GM23248 (cell line): ENCODE results near the gene SH3GL3. TPM values are rescaled to one million over a fixed set of nuclear protein-coding genes. Genes with fewer than 3 reads are reported as not detected.

Experiments
- DNase-seq: peaks from one replicate; pipeline ENCODE4 v3.0.0-alpha.2; 2015
- H2AFZ ChIP-seq: fragments of 200-600 bp; sonication (generic); 2 replicates; pipeline ENCODE4 v1.6.1; 2016; ENCODE audit warnings: antibody characterized with exemption
- H3F3A ChIP-seq: fragments of 200-600 bp; sonication (generic); 2 replicates; pipeline ENCODE4 v1.6.1; 2016; ENCODE audit warnings: mild to moderate bottlenecking, antibody characterized with exemption, mixed run types; ENCODE audit not compliant: insufficient read depth
- H3K27ac ChIP-seq: fragments of 200-600 bp; sonication (generic); 2 replicates; pipeline ENCODE4 v1.5.1; 2016; ENCODE audit warnings: mild to moderate bottlenecking
- H3K27me3 ChIP-seq: fragments of 200-600 bp; sonication (generic); replicated peaks from 2 replicates; pipeline ENCODE4 v1.6.1; 2016; ENCODE audit warnings: mild to moderate bottlenecking; ENCODE audit not compliant: insufficient read depth
- H3K36me3 ChIP-seq: fragments of 200-600 bp; sonication (generic); 2 replicates; pipeline ENCODE4 v1.6.1; 2016; ENCODE audit warnings: low read depth, mild to moderate bottlenecking
- H3K4me1 ChIP-seq: fragments of 200-600 bp; sonication (generic); 2 replicates; pipeline ENCODE4 v1.6.1; 2016; ENCODE audit warnings: mild to moderate bottlenecking; ENCODE audit not compliant: insufficient read depth
- H3K4me2 ChIP-seq: fragments of 200-600 bp; sonication (generic); one replicate; pipeline ENCODE4 v1.6.1; 2016; ENCODE audit warnings: mild to moderate bottlenecking; ENCODE audit not compliant: unreplicated experiment
- H3K4me3 ChIP-seq: fragments of 200-600 bp; sonication (generic); 2 replicates; pipeline ENCODE4 v1.5.1; 2016; ENCODE audit warnings: mild to moderate bottlenecking
- H3K79me2 ChIP-seq: fragments of 200-600 bp; sonication (generic); 2 replicates; pipeline ENCODE4 v1.6.1; 2016; ENCODE audit warnings: mild to moderate bottlenecking; ENCODE audit not compliant: insufficient read depth
- H3K9ac ChIP-seq: fragments of 200-600 bp; sonication (generic); 2 replicates; pipeline ENCODE4 v1.6.1; 2016; ENCODE audit warnings: mild to moderate bottlenecking
- H3K9me2 ChIP-seq: fragments of 200-600 bp; sonication (generic); 2 replicates; pipeline ENCODE4 v1.6.1; 2016; ENCODE audit warnings: mixed run types, mild to moderate bottlenecking, moderate library complexity; ENCODE audit not compliant: insufficient read depth
- H3K9me3 ChIP-seq: fragments of 200-600 bp; sonication (generic); one replicate; pipeline ENCODE4 v1.6.1; 2017; ENCODE audit warnings: low read depth
- H4K20me1 ChIP-seq: fragments of 200-600 bp; sonication (generic); 2 replicates; pipeline ENCODE4 v1.6.0; 2016; ENCODE audit not compliant: insufficient read depth
- EZH2 ChIP-seq: fragments of 200-600 bp; sonication (generic); IDR thresholded peaks from 2 replicates; pipeline ENCODE4 v1.6.1; 2018; ENCODE audit warnings: antibody characterized with exemption, mild to moderate bottlenecking; ENCODE audit not compliant: insufficient read depth, poor library complexity, severe bottlenecking
- EZH2phosphoT487 ChIP-seq: fragments of 200-600 bp; sonication (generic); IDR thresholded peaks from 2 replicates; pipeline ENCODE4 v1.6.1; 2018; ENCODE audit warnings: antibody characterized with exemption, moderate library complexity, mild to moderate bottlenecking, low read depth; ENCODE audit not compliant: insufficient read depth
- whole genome bisulfite sequencing, 2 experiments: methylation state at CpG; one replicate each; pipeline ENCODE4 v1.1.6; 2015 to 2017; ENCODE audit warnings: low lambda C conversion rate in 2 of 2, low coverage in 1 of 2; ENCODE audit errors: missing lambda C conversion rate in 2 of 2; 5-methylcytosine and 5-hydroxymethylcytosine counted together
- in situ Hi-C: fragments of 300-500 bp; cut with MboI; formaldehyde crosslinking; loops from 2 replicates; pipeline ENCODE4 v1.15.0; 2020
- polyA plus RNA-seq: library from polyadenylated mRNA; unstranded; fragments of >200 nt; fragmentation: Nextera tagmentation; extraction: Ambion mirVana; gene quantifications from 2 replicates; pipeline ENCODE4 v1.2.1, GENCODE V29; 2016
- total RNA-seq: library from RNA; depleted of rRNA; stranded (reverse); fragments of >200 nt; shearing (Covaris generic); gene quantifications from 2 replicates; pipeline ENCODE4 v1.2.3, GENCODE V29; 2014

Gene SH3GL3
- total and polyA plus RNA-seq, 2 experiments from 2014 or later = 0.28 TPM; not detected in 1

DNA sequence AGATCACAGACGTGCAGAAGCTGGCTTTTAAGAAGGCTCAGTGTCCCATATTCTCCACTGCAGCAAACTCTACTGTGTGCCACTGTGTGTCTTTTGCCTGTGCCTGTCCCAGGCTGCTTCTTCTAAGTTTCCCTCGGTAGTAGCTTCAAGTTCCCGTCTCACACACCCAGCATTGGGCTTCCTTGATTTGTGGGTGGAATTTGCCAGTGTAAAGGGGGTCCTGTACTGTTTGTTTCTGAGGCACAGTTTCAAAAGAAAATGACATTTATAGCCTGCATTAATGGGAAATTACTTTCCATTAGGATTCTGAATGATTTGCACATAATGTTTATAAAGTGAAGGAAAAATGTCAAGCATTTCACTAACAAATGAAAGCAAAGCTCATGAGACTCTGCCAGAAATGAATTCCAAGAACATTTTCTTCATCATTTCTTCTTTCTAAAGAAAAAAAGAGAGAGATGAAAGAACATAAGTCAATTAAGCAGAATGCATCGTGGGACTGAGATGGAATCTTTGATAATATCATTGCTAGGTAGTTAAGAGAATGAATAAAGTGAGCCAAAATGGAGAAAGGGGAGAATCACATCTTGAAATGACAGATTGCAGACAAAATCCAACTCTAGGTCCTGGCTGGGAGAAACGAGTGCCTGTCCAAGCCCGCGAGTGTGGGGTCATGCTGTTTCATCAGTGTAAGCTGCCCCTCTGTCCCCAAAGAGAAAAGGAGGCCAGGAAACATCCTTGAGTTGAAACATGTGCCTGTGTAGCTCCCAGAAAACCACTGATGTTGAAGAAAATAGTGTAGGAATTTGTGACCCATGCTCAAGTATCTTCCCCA is 158.2 kb downstream of the SH3GL3 start:
- in situ Hi-C loops = no loop called here
- Histone ChIP-seq H3K9me3 (no peaks in the 10 kb centered on the region), H3F3A (no peaks in the 10 kb centered on the region), H3K27me3 (0 out of 2 replicates have a peak, but pooled peaks cover 6% of the 10 kb centered on the region), H3K4me2 (no peak overlapping the region), H2AFZ (no peak overlapping the region), H3K36me3 (no peaks in the 10 kb centered on the region), H3K4me3 (no peak overlapping the region), H3K79me2 (no peaks in the 10 kb centered on the region), H3K9me2 (no peaks in the 10 kb centered on the region), H3K4me1 (no peaks in the 10 kb centered on the region), H4K20me1 (no peaks in the 10 kb centered on the region), H3K27ac (no peak overlapping the region), H3K9ac (no peak overlapping the region)
- 1 to 4% methylated on average over 7 of the region's 7 CpGs for WGBS, 2 experiments
- TF ChIP-seq EZH2phosphoT487 (no peak), EZH2 (no peak)
- no peak for DNase-seq

DNA sequence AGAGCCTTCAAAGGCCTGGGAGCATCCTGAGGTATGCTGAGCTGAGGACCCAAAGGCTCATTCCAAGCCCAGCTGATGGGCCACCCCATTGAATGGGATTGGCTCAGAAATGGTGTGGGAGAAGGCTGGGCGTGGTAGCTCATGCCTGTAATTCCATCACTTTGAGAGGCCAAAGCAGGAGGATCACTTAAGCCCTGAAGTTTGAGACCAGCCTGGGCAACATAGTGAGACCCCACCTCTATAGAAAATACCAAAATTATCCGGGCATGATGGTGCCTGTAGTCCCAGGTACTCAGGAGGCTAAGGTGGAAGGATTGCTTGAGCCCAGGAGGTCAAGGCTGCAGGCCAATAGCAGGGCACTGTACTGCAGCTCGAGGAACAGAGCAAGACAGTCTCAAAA is 163.0 kb downstream of the SH3GL3 start:
- no peaks in the 10 kb centered on the region for H3K79me2 ChIP-seq
- H3K9me2 ChIP-seq = no peaks in the 10 kb centered on the region
- no peak overlapping the region for H3K27ac ChIP-seq
- H4K20me1 ChIP-seq = no peaks in the 10 kb centered on the region
- H3K36me3 ChIP-seq = no peaks in the 10 kb centered on the region
- no peak overlapping the region for H2AFZ ChIP-seq
- no peaks in the 10 kb centered on the region for H3F3A ChIP-seq
- H3K9ac ChIP-seq = no peak overlapping the region
- TF ChIP-seq EZH2phosphoT487 (no peak), EZH2 (no peak)
- H3K9me3 ChIP-seq = no peaks in the 10 kb centered on the region
- no peak overlapping the region for H3K4me3 ChIP-seq
- H3K27me3 ChIP-seq = 0 out of 2 replicates have a peak, but pooled peaks cover 6% of the 10 kb centered on the region
- WGBS, 2 experiments = 19 to 20% methylated on average over 3 of the region's 3 CpGs
- H3K4me2 ChIP-seq = no peak overlapping the region
- H3K4me1 ChIP-seq = no peaks in the 10 kb centered on the region
- in situ Hi-C loops = no loop called here
- DNase-seq = no peak

DNA sequence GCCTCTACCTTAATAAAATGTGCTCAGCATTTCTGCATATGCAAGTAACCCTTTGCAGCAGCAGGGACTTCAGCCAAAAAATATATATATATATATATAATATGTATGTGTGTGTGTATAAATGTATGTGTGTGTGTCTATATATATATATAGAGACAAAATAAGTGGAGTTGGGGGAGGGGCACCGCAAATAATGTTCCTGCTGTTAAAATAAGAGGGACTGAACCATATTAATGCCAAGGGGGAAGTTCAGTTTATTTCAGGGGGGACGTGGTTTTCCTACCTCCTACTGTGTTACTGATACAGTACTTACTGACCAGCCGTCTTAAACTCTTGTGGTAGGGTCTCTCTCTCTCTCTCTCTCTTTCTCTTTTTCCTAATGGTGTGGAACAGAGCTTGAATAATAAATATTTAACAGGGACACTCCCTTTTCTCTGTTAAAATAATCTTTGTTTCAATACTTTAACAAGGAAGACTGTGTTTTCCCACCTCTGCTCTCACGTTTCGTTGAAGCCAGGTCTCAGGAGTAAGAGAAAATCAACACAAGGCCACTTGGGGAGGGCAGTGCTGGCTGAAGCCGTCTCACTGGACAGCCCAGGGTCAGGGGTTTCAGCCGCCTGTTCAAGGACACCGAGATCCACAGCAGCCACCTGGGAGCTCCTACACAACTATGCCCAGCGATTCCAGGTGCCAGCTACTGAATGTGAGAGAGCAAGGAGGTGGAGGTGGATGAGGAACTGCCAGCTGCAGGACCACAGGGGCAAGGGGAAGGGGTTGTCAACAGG is 164.0 kb downstream of the SH3GL3 start:
- H3K36me3 ChIP-seq = no peaks in the 10 kb centered on the region
- H3K9me2 ChIP-seq = no peaks in the 10 kb centered on the region
- H3K4me3 ChIP-seq = no peak overlapping the region
- no peak overlapping the region for H3K9ac ChIP-seq
- H2AFZ ChIP-seq = no peak overlapping the region
- in situ Hi-C loops = no loop called here
- no peak for TF ChIP-seq EZH2
- TF ChIP-seq EZH2phosphoT487 = no peak
- 0 out of 2 replicates have a peak, but pooled peaks cover 6% of the 10 kb centered on the region for H3K27me3 ChIP-seq
- H3F3A ChIP-seq = no peaks in the 10 kb centered on the region
- H3K27ac ChIP-seq = no peak overlapping the region
- no peaks in the 10 kb centered on the region for H3K4me1 ChIP-seq
- no peaks in the 10 kb centered on the region for H4K20me1 ChIP-seq
- H3K9me3 ChIP-seq = no peaks in the 10 kb centered on the region
- H3K4me2 ChIP-seq = no peak overlapping the region
- H3K79me2 ChIP-seq = no peaks in the 10 kb centered on the region
- WGBS, 2 experiments = 46 to 47% methylated on average over 9 of the region's 9 CpGs
- no peak for DNase-seq

DNA sequence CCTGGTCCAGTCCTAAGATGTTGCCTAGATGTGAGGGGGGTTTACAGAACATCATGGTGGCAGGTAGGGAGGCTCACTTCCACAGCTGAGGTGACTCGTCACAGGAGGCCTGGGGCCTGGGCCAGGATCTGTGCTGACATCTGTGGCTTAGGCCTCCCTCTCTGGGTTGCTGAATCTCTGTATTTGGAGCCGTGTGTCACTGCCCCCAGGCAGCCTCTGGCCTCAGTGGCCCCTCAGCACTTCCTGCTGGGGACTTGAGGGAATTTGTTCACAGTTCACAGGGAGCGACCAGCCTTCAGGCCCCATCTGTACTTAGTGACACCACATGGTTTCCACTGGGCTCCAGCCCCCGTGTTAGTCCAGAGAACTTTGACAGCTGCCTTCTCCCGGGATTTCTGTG is 165.1 kb downstream of the SH3GL3 start:
- no peak for DNase-seq
- TF ChIP-seq EZH2phosphoT487 = no peak
- no peak for TF ChIP-seq EZH2
- no peaks in the 10 kb centered on the region for H3F3A ChIP-seq
- H3K4me3 ChIP-seq = no peak overlapping the region
- no peaks in the 10 kb centered on the region for H3K9me2 ChIP-seq
- no peak overlapping the region for H2AFZ ChIP-seq
- no peaks in the 10 kb centered on the region for H3K27me3 ChIP-seq
- in situ Hi-C loops = no loop called here
- H3K27ac ChIP-seq = no peak overlapping the region
- H3K9ac ChIP-seq = no peak overlapping the region
- no peak overlapping the region for H3K4me2 ChIP-seq
- 24 to 31% methylated on average over 5 of the region's 5 CpGs for WGBS, 2 experiments
- H3K4me1 ChIP-seq = no peaks in the 10 kb centered on the region
- H4K20me1 ChIP-seq = no peaks in the 10 kb centered on the region
- no peaks in the 10 kb centered on the region for H3K9me3 ChIP-seq
- no peaks in the 10 kb centered on the region for H3K79me2 ChIP-seq
- no peaks in the 10 kb centered on the region for H3K36me3 ChIP-seq
